CD8-positive, alpha-beta memory T cell (primary cell): ENCODE measurements around the gene PRKCB. TPM values are rescaled to one million over a fixed set of nuclear protein-coding genes. Genes with fewer than 3 reads are reported as not detected.

Experiments
- CTCF ChIA-PET: fragments of 350-600 bp; sonication (Branson Sonifier 250); formaldehyde crosslinking; loops from one replicate; lab custom pipeline; 2021; ENCODE audit warnings: antibody characterized with exemption; lab: Charles Lee
- POLR2A ChIA-PET: fragments of 350-600 bp; sonication (Branson Sonifier 250); formaldehyde crosslinking; loops from one replicate; lab custom pipeline; 2021; ENCODE audit warnings: antibody characterized with exemption; lab: Charles Lee
- DNase-seq, 5 donors: peaks; one replicate each; pipeline versions ENCODE4 v3.0.0 to v3.0.0-alpha.2; 2020 to 2022; ENCODE audit warnings: mixed read lengths in 1 of 5
- H3K27ac ChIP-seq: one replicate; pipeline ENCODE4 v1.7.0; 2013; ENCODE audit warnings: low read depth, mild to moderate bottlenecking, low read length, moderate library complexity
- H3K27me3 ChIP-seq: 2 replicates; pipeline ENCODE4 v1.7.0; 2013; ENCODE audit warnings: low read length, mild to moderate bottlenecking; ENCODE audit not compliant: insufficient read depth, poor library complexity, severe bottlenecking
- H3K36me3 ChIP-seq: 2 replicates; pipeline ENCODE4 v1.7.0; 2013; ENCODE audit warnings: mild to moderate bottlenecking, low read length, moderate library complexity; ENCODE audit not compliant: insufficient read depth
- H3K4me1 ChIP-seq: 2 replicates; pipeline ENCODE4 v1.7.0; 2013; ENCODE audit warnings: mild to moderate bottlenecking, low read length, moderate library complexity; ENCODE audit not compliant: insufficient read depth
- H3K4me3 ChIP-seq: 2 replicates; pipeline ENCODE4 v1.7.0; 2013; ENCODE audit warnings: mild to moderate bottlenecking, low read length
- H3K9me3 ChIP-seq: 2 replicates; pipeline ENCODE4 v1.7.0; 2013; ENCODE audit warnings: mild to moderate bottlenecking, low read length
- H3K27ac Mint-ChIP-seq, 8 donors: one replicate each; pipeline ENCODE4 v1.8.0; 2020 to 2021; ENCODE audit warnings: mixed read lengths in 8 of 8, mild to moderate bottlenecking in 6 of 8, inconsistent platforms in 3 of 8, moderate library complexity in 3 of 8
- H3K27me3 Mint-ChIP-seq, 2 donors: one replicate each; pipeline ENCODE4 v1.8.0; 2020 to 2021; ENCODE audit warnings: mixed read lengths in 2 of 2, mild to moderate bottlenecking in 1 of 2, moderate library complexity in 1 of 2
- H3K36me3 Mint-ChIP-seq, 3 donors: one replicate each; pipeline ENCODE4 v1.8.0; 2020 to 2021; ENCODE audit warnings: mixed read lengths in 3 of 3, inconsistent platforms in 1 of 3, mild to moderate bottlenecking in 1 of 3
- H3K4me1 Mint-ChIP-seq, 3 donors: one replicate each; pipeline ENCODE4 v1.8.0; 2020 to 2021; ENCODE audit warnings: mixed read lengths in 3 of 3, inconsistent platforms in 1 of 3, mild to moderate bottlenecking in 1 of 3
- H3K4me3 Mint-ChIP-seq, 7 donors: one replicate each; pipeline ENCODE4 v1.8.0; 2020 to 2021; ENCODE audit warnings: mixed read lengths in 7 of 7, mild to moderate bottlenecking in 6 of 7, moderate library complexity in 4 of 7, inconsistent platforms in 2 of 7
- H3K9me3 Mint-ChIP-seq, 5 donors: one replicate each; pipeline ENCODE4 v1.8.0; 2020 to 2022; ENCODE audit warnings: mixed read lengths in 5 of 5, mild to moderate bottlenecking in 3 of 5, moderate library complexity in 2 of 5, inconsistent platforms in 1 of 5
- polyA plus RNA-seq: library from polyadenylated mRNA; unstranded; fragments of 300-500 nt; fragmentation: Illumina TruSeq; gene quantifications from one replicate; pipeline ENCODE4 v1.2.3, GENCODE V29; 2021
- total RNA-seq, 2 experiments: library from RNA; stranded (reverse); gene quantifications; one replicate each; pipeline ENCODE4 v1.2.3, GENCODE V29; 2021

Gene PRKCB
- total and polyA plus RNA-seq, 3 experiments from 2014 or later: 96.5 to 136 (median 98.2) TPM

GRCh38 chr16:24139282-24139681 lies 303.5 kb downstream of the PRKCB start:
- CTCF ChIA-PET: no interaction called here
- H3K4me3 Mint-ChIP-seq: no peak overlapping the region

DNA sequence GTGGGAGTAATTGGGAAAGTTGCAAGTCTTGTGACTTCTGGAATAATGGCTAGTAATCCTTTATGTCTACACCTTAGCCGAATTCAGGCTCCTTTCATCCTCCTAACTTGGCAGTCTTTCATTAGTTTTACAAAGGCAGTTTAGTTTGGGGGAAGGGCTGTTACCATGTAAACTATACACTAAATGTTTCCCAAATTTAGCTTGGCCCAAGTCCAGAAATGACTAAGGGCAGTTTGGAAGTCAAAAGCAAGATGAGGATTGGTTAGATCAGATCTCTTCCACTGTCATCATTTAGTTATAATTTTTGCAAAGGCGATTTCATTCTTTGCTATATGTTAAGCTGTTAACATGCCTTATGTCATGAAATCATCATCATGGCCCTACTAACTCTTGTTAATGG lies 304.9 kb downstream of the PRKCB start:
- no peak overlapping the region for H3K4me3 ChIP-seq
- Mint-ChIP-seq H3K36me3 (peaks cover 12 to 75% (median 35%) of the 10 kb centered on the region in 3 donors), H3K27ac (peak overlapping the region in 1 of 8 donors; percentile 20), H3K4me1 (peaks cover 24 to 35% (median 28%) of the 10 kb centered on the region in 3 donors), H3K4me3 (no peak overlapping the region), H3K27me3 (no peaks in the 10 kb centered on the region), H3K9me3 (no peaks in the 10 kb centered on the region)
- ChIA-PET CTCF (no interaction called here), POLR2A (no interaction called here)
- no peaks in the 10 kb centered on the region for H3K36me3 ChIP-seq
- no peak overlapping the region for H3K27ac ChIP-seq
- H3K27me3 ChIP-seq: no peaks in the 10 kb centered on the region
- no peaks in the 10 kb centered on the region for H3K4me1 ChIP-seq
- no peak for DNase-seq
- no peaks in the 10 kb centered on the region for H3K9me3 ChIP-seq

More at GRCh38 chr16:24139282-24139681, 303.5 kb downstream of the PRKCB start:
- Mint-ChIP-seq H3K9me3 (no peaks in the 10 kb centered on the region), H3K36me3 (peaks cover 4 to 68% (median 24%) of the 10 kb centered on the region in 3 donors), H3K27me3 (no peaks in the 10 kb centered on the region), H3K27ac (peak overlapping the region in 3 of 8 donors; percentile 3 to 63 (median 48)), H3K4me1 (peaks cover 15 to 23% (median 18%) of the 10 kb centered on the region in 3 donors)
- Histone ChIP-seq H3K9me3 (no peaks in the 10 kb centered on the region), H3K27me3 (no peaks in the 10 kb centered on the region), H3K36me3 (no peaks in the 10 kb centered on the region), H3K4me3 (no peak overlapping the region), H3K4me1 (no peaks in the 10 kb centered on the region), H3K27ac (no peak overlapping the region)
- POLR2A ChIA-PET: no interaction called here
- DNase-seq: no peak

- Histone ChIP-seq H3K36me3 (no peaks in the 10 kb centered on the region), H3K4me3 (no peak overlapping the region), H3K4me1 (no peaks in the 10 kb centered on the region), H3K9me3 (no peaks in the 10 kb centered on the region), H3K27me3 (no peaks in the 10 kb centered on the region), H3K27ac (no peak overlapping the region)
- H3K4me1 Mint-ChIP-seq: peaks cover 25 to 38% (median 34%) of the 10 kb centered on the region in 3 donors
- H3K36me3 Mint-ChIP-seq: peaks cover 12 to 75% (median 32%) of the 10 kb centered on the region in 3 donors
- CTCF ChIA-PET: interaction anchor here (1.5 kb wide), 1 partner anchor 16 kb away, joined by 3 read pairs; no protein-coding TSS in a partner anchor
- H3K4me3 Mint-ChIP-seq: no peak overlapping the region
- H3K27ac Mint-ChIP-seq: peak overlapping the region in 3 of 8 donors; percentile 29 to 58 (median 47)
- no peaks in the 10 kb centered on the region for H3K27me3 Mint-ChIP-seq
- no peaks in the 10 kb centered on the region for H3K9me3 Mint-ChIP-seq
- DNase-seq: no peak
- POLR2A ChIA-PET: no interaction called here
Measured at GRCh38 chr16:24141466-24141865, 305.7 kb downstream of the PRKCB start.

DNA sequence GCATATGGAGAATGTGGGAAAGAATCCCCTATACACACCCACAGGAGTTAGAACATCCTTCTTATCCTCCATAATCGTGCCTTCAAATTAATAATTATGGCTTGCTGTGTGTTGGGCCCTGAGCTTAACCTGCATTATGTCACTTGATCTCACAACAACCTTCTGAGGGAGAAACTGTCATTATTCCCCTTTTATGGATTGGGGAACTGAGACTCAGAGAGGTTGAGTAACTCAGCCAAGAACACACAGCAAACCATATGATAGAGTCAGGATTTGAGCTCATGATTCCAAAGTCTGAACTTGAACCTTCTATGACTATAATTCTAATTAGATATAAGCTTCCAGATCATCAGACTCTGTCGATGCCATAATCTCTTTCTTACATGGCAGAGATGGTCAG lies 306.1 kb downstream of the PRKCB start:
- Histone ChIP-seq H3K4me1 (no peaks in the 10 kb centered on the region), H3K9me3 (no peaks in the 10 kb centered on the region), H3K27me3 (no peaks in the 10 kb centered on the region), H3K4me3 (no peak overlapping the region), H3K27ac (no peak overlapping the region), H3K36me3 (no peaks in the 10 kb centered on the region)
- Mint-ChIP-seq H3K27me3 (no peaks in the 10 kb centered on the region), H3K9me3 (no peaks in the 10 kb centered on the region), H3K27ac (peak overlapping the region in 1 of 8 donors; percentile 4), H3K36me3 (peaks cover 12 to 77% (median 32%) of the 10 kb centered on the region in 3 donors), H3K4me1 (peaks cover 25 to 38% (median 34%) of the 10 kb centered on the region in 3 donors), H3K4me3 (no peak overlapping the region)
- POLR2A ChIA-PET: no interaction called here
- CTCF ChIA-PET: interaction anchor here (1.5 kb wide), 1 partner anchor 16 kb away, joined by 3 read pairs; no protein-coding TSS in a partner anchor
- no peak for DNase-seq

DNA sequence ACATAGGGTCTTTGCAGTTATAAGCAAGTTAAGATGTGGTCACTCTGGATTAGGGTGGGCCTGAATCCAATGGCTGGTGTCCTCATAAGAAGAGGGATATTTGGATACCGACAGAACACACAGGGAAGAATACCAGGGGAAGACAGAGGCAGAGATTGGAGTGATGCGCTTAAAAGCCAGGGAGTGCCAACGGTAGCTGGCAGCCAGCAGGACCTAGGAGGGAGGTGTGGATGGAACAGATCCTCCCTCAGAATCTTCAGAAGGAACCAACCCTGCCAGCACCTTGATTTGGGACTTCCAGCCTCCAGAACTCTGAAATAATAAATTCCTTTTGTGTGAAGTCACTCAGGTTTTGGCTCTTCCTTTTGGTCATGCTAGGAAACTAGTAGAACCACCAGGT lies 310.1 kb downstream of the PRKCB start:
- H3K36me3 ChIP-seq: no peaks in the 10 kb centered on the region
- CTCF ChIA-PET: interaction anchor here (1.1 kb wide), 1 partner anchor 107 kb away, joined by 4 read pairs; no protein-coding TSS in a partner anchor

GRCh38 chr16:24146518-24146917 lies 310.7 kb downstream of the PRKCB start:
- no peaks in the 10 kb centered on the region for H3K27me3 ChIP-seq
- ChIA-PET POLR2A (no interaction called here), CTCF (interaction anchor here (0.5 to 1.1 kb wide), 2 partner anchors 43 to 107 kb away, joined by 4 to 5 read pairs; no protein-coding TSS in a partner anchor)
- H3K36me3 Mint-ChIP-seq: peaks cover 12 to 58% (median 24%) of the 10 kb centered on the region in 3 donors
- no peak overlapping the region for H3K27ac ChIP-seq
- H3K4me3 Mint-ChIP-seq: no peak overlapping the region
- no peak overlapping the region for H3K4me3 ChIP-seq
- H3K4me1 ChIP-seq: peaks cover 5% of the 10 kb centered on the region
- no peak overlapping the region for H3K27ac Mint-ChIP-seq
- H3K9me3 Mint-ChIP-seq: no peaks in the 10 kb centered on the region
- H3K4me1 Mint-ChIP-seq: peaks cover 41 to 67% (median 63%) of the 10 kb centered on the region in 3 donors
- H3K9me3 ChIP-seq: no peaks in the 10 kb centered on the region
- no peaks in the 10 kb centered on the region for H3K36me3 ChIP-seq
- DNase-seq: no peak
- H3K27me3 Mint-ChIP-seq: no peaks in the 10 kb centered on the region

More for the DNA sequence above, 310.1 kb downstream of the PRKCB start:
- no peaks in the 10 kb centered on the region for H3K27me3 ChIP-seq
- no peaks in the 10 kb centered on the region for H3K9me3 Mint-ChIP-seq
- peak overlapping the region in 4 of 8 donors; percentile 21 to 81 (median 66) for H3K27ac Mint-ChIP-seq
- no peak overlapping the region for H3K27ac ChIP-seq
- H3K4me3 Mint-ChIP-seq: no peak overlapping the region
- no peak for DNase-seq
- H3K4me3 ChIP-seq: no peak overlapping the region
- H3K4me1 ChIP-seq: peaks cover 1% of the 10 kb centered on the region
- POLR2A ChIA-PET: no interaction called here
- peaks cover 35 to 61% (median 57%) of the 10 kb centered on the region in 3 donors for H3K4me1 Mint-ChIP-seq
- H3K9me3 ChIP-seq: no peaks in the 10 kb centered on the region
- H3K27me3 Mint-ChIP-seq: no peaks in the 10 kb centered on the region
- peaks cover 12 to 59% (median 21%) of the 10 kb centered on the region in 3 donors for H3K36me3 Mint-ChIP-seq

DNA sequence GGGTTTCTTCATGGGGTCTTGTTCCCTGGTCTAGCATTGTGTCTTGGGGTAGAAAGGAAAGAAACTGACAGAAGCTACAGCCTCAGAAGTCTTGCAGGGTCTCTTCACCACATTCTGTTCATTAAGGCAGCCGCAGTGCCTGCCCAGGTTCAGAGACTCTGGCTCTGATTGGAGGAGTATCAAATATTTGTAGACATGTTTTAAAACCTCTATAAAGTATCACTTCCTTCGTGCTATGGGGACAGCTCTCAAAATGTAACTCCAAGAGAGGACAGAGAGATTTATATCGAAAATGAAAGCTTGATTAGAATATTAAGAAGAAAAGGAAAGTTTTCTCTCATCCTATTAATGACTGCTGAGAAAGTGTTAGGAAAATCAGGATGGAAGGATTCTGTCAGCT lies 313.3 kb downstream of the PRKCB start:
- Mint-ChIP-seq H3K27ac (peak overlapping the region in 6 of 8 donors; percentile 2 to 80 (median 52)), H3K4me1 (peaks cover 46 to 69% (median 69%) of the 10 kb centered on the region in 3 donors), H3K4me3 (no peak overlapping the region), H3K36me3 (peaks cover 8 to 54% (median 22%) of the 10 kb centered on the region in 3 donors), H3K27me3 (peaks cover 0 to 2% of the 10 kb centered on the region in 2 donors), H3K9me3 (no peaks in the 10 kb centered on the region)
- Histone ChIP-seq H3K4me3 (no peak overlapping the region), H3K27ac (no peak overlapping the region), H3K36me3 (no peaks in the 10 kb centered on the region), H3K27me3 (no peaks in the 10 kb centered on the region), H3K4me1 (peaks cover 15% of the 10 kb centered on the region), H3K9me3 (no peaks in the 10 kb centered on the region)
- POLR2A ChIA-PET: no interaction called here
- CTCF ChIA-PET: interaction anchor here (0.8 kb wide), 1 partner anchor 15 kb away, joined by 3 read pairs; no protein-coding TSS in a partner anchor
- no peak for DNase-seq

- H3K4me1 ChIP-seq: peaks cover 15% of the 10 kb centered on the region
- CTCF ChIA-PET: no interaction called here
- POLR2A ChIA-PET: no interaction called here
- peaks cover 6% of the 10 kb centered on the region for H3K36me3 ChIP-seq
- H3K9me3 ChIP-seq: no peaks in the 10 kb centered on the region
- peak overlapping the region in 1 of 7 donors; percentile 9 for H3K4me3 Mint-ChIP-seq
- peaks cover under 1 to 56% (median 23%) of the 10 kb centered on the region in 3 donors for H3K36me3 Mint-ChIP-seq
- no peak overlapping the region for H3K27ac ChIP-seq
- no peak for DNase-seq
- H3K4me1 Mint-ChIP-seq: peaks cover 40 to 64% (median 61%) of the 10 kb centered on the region in 3 donors
- no peaks in the 10 kb centered on the region for H3K27me3 ChIP-seq
- peak overlapping the region in 7 of 8 donors; percentile 12 to 68 (median 31) for H3K27ac Mint-ChIP-seq
- no peak overlapping the region for H3K4me3 ChIP-seq
- no peaks in the 10 kb centered on the region for H3K9me3 Mint-ChIP-seq
- H3K27me3 Mint-ChIP-seq: peaks cover 0 to 2% of the 10 kb centered on the region in 2 donors
Measured at GRCh38 chr16:24150282-24150681, 314.5 kb downstream of the PRKCB start.
